ENCODE measurements around the gene MYRIP. TPM values are rescaled to one million over a fixed set of nuclear protein-coding genes. Genes with fewer than 3 reads are reported as not detected.

MYRIP gene
- total and polyA plus RNA-seq, 10 donors = 1.5 to 35.2 (median 16.2) TPM

- Histone ChIP-seq H3K9me3 (peaks cover 0 to 21% (median 16%) of the 10 kb centered on the region in 8 donors), H3K4me1 (no peaks in the 10 kb centered on the region), H3K36me3 (no peaks in the 10 kb centered on the region), H3K4me3 (no peak overlapping the region), H3K27me3 (replicated peaks in 1 of 7) (no peaks in the 10 kb centered on the region), H3K27ac (no peak overlapping the region)
- 70 to 77% (median 74%) methylated on average over 9 of the region's 9 CpGs for WGBS, 5 donors
- TF ChIP-seq, protein P1, sequence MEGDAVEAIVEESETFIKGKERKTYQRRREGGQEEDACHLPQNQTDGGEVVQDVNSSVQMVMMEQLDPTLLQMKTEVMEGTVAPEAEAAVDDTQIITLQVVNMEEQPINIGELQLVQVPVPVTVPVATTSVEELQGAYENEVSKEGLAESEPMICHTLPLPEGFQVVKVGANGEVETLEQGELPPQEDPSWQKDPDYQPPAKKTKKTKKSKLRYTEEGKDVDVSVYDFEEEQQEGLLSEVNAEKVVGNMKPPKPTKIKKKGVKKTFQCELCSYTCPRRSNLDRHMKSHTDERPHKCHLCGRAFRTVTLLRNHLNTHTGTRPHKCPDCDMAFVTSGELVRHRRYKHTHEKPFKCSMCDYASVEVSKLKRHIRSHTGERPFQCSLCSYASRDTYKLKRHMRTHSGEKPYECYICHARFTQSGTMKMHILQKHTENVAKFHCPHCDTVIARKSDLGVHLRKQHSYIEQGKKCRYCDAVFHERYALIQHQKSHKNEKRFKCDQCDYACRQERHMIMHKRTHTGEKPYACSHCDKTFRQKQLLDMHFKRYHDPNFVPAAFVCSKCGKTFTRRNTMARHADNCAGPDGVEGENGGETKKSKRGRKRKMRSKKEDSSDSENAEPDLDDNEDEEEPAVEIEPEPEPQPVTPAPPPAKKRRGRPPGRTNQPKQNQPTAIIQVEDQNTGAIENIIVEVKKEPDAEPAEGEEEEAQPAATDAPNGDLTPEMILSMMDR (IDR thresholded peaks at IDR 0.05 in 8 of 11, conservative IDR thresholded peaks at IDR 0.05 in 3 of 11) = no peak
- TF ChIP-seq POLR2A (IDR thresholded peaks at IDR 0.05) = no peak
- no peak for DNase-seq
- intact Hi-C loops (cut with DNase I; ENCODE audit: low total_unique reads) = no loop called here
Measured at GRCh38 chr3:40097131-40098117, 288.0 kb downstream of the MYRIP start.

GRCh38 chr3:40098261-40098759 lies 288.9 kb downstream of the MYRIP start:
- DNase-seq = no peak
- TF ChIP-seq POLR2A (IDR thresholded peaks at IDR 0.05) (no peak), POLR2AphosphoS5 (IDR thresholded peaks at IDR 0.05) (no peak)
- TF ChIP-seq, protein P1 (IDR thresholded peaks at IDR 0.05 in 8 of 11, conservative IDR thresholded peaks at IDR 0.05 in 3 of 11) = no peak
- intact Hi-C loops (cut with DNase I; ENCODE audit: low total_unique reads) = no loop called here
- Histone ChIP-seq H3K9me3 (peaks cover 0 to 21% (median 16%) of the 10 kb centered on the region in 8 donors), H3K4me3 (no peak overlapping the region), H3K27ac (no peak overlapping the region), H3K27me3 (replicated peaks in 1 of 7) (no peaks in the 10 kb centered on the region), H3K4me1 (no peaks in the 10 kb centered on the region), H3K36me3 (no peaks in the 10 kb centered on the region)

DNA sequence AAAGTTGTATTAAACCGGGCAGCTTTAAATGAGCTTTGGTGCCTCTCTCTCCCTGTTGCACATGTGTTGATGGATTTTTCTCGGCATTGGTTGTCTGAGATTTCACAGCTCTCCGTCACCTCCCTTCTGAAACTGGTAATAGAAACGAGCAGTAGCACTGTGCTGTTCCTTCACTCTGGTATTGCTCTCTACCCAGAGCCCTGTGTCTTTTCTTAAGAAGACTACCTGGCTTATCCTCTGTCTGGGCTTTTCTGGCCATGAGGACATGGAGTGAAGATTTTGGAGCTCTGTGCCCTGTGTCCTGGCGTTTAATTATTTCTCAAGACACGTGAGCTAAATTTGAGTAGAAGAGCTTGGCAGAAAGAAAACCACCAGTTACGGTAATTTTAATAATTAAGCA lies 290.5 kb downstream of the MYRIP start:
- Histone ChIP-seq H3K4me1 (no peaks in the 10 kb centered on the region), H3K4me3 (no peak overlapping the region), H3K27ac (no peak overlapping the region), H3K27me3 (replicated peaks in 1 of 7) (no peaks in the 10 kb centered on the region), H3K36me3 (no peaks in the 10 kb centered on the region), H3K9me3 (peaks cover 0 to 21% (median 16%) of the 10 kb centered on the region in 8 donors)
- no peak for DNase-seq
- whole genome bisulfite sequencing, 5 donors = 82 to 84% (median 83%) methylated on average over 7 of the region's 7 CpGs
- intact Hi-C loops (cut with DNase I; ENCODE audit: low total_unique reads) = no loop called here
- TF ChIP-seq POLR2A (IDR thresholded peaks at IDR 0.05) (no peak), POLR2AphosphoS5 (IDR thresholded peaks at IDR 0.05) (no peak)
- TF ChIP-seq, protein P1 (IDR thresholded peaks at IDR 0.05 in 8 of 11, conservative IDR thresholded peaks at IDR 0.05 in 3 of 11) = no peak

GRCh38 chr3:40102182-40102581 lies 292.8 kb downstream of the MYRIP start:
- H3K27ac ChIP-seq = no peak overlapping the region
- H3K4me3 ChIP-seq = no peak overlapping the region
- H3K9me3 ChIP-seq = peaks cover 0 to 21% (median 16%) of the 10 kb centered on the region in 8 donors
- no peaks in the 10 kb centered on the region for H3K27me3 ChIP-seq (replicated peaks in 1 of 7)
- no peak for DNase-seq
- H3K36me3 ChIP-seq = no peaks in the 10 kb centered on the region
- intact Hi-C loops (cut with DNase I; ENCODE audit: low total_unique reads) = no loop called here
- no peaks in the 10 kb centered on the region for H3K4me1 ChIP-seq
- TF ChIP-seq, protein P1 (IDR thresholded peaks at IDR 0.05 in 8 of 11, conservative IDR thresholded peaks at IDR 0.05 in 3 of 11) = no peak
- no peak for TF ChIP-seq POLR2A (IDR thresholded peaks at IDR 0.05)
- no peak for TF ChIP-seq POLR2AphosphoS5 (IDR thresholded peaks at IDR 0.05)
